GM13976 (cell line): ENCODE data around the gene FCN1.

Experiments used
- DNase-seq: peaks from one replicate; pipeline ENCODE4 v3.0.0; 2012; ENCODE audit warnings: low spot score
- in situ Hi-C: fragments of 300-500 bp; cut with MboI; formaldehyde crosslinking; loops from one replicate; pipeline ENCODE4 v1.12.0; 2022; ENCODE audit warnings: low sequenced_read_pairs, mixed read lengths, inconsistent platforms; ENCODE audit not compliant: unreplicated experiment
- TF ChIP-seq, protein P1 (sequence below): IDR thresholded peaks from 2 replicates; pipeline ENCODE4 v1.5.1; 2012; ENCODE audit warnings: borderline replicate concordance, mild to moderate bottlenecking; ENCODE audit not compliant: insufficient read depth; ENCODE audit errors: extremely low read depth, missing control alignments, control extremely low read depth

FCN1 gene

DNA sequence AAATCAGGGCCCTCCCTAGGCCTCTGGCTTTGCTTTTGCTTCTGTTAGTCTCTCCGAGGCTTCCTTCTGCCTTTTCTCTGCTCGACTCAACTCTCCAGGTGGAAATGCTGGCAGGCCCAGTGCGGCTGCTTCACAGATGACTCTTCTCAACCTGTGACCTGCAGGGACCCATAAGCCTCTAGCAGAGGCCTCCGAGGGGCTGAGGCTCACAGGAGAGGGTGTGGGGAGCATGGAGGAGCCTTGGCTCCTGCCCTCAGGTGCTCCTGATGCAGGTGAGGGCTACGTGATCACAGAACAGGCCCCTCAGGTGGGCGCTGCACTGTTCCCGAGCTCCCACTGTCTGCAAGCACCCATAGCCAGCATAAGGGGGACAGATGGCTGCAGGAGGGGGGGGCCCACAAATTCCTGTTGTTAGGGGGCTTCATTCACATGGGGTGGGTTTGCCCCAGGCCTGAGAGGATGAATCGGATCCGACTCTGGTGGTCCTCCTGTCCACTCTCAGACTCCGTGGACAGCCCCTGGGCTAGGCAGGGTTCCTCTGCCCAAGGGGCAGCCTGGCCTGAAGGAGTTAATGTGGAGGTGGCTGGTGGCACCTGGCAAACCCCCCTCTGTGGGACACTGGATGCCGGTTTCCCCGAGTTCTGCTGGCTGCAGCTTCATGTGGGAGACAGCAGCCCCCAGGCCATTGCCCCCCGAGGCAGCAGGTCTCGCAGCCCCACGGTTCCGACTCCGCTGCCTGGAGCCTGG, 48.0 kb downstream of the FCN1 start:
- TF ChIP-seq, protein P1, sequence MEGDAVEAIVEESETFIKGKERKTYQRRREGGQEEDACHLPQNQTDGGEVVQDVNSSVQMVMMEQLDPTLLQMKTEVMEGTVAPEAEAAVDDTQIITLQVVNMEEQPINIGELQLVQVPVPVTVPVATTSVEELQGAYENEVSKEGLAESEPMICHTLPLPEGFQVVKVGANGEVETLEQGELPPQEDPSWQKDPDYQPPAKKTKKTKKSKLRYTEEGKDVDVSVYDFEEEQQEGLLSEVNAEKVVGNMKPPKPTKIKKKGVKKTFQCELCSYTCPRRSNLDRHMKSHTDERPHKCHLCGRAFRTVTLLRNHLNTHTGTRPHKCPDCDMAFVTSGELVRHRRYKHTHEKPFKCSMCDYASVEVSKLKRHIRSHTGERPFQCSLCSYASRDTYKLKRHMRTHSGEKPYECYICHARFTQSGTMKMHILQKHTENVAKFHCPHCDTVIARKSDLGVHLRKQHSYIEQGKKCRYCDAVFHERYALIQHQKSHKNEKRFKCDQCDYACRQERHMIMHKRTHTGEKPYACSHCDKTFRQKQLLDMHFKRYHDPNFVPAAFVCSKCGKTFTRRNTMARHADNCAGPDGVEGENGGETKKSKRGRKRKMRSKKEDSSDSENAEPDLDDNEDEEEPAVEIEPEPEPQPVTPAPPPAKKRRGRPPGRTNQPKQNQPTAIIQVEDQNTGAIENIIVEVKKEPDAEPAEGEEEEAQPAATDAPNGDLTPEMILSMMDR: no peak
- in situ Hi-C loops: no loop called here
- no peak for DNase-seq

DNA sequence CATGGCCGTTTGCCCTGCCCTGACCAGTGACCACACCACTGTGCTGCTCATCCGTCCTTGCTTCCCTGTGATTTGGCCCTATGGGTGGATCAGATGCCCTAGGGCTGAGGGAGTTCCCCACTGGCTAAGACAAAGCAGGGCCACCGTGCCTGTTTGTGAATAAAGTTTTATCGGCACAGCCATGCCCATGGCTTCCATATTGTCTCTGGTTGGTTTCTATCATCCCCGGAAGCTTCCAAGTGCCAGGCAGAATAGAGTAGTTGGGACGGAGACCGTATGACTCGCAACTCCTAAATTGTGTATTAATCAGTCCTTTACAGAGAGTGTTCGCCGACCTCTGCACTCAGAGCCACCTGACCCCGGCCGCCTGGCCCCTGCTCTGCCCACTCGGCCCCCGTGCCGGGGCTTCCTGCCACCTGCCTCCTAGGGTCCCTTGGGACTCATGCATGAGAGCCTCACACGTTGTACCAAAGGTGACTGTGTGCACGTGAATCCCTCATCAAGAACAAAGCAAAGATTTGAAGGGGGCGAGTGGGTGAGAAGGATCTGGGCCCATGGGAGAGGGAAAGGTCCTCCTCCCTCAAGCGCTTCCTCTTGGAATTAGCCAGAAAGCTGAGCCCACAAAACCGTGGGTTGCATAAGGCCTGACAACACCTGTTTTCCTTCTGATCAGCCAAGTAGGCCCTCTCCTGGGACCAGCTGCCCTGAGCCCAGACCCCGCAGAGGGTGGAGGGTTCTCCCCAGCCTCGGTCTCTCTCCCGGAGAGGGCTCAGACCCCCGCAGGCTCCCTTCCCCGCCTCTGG, 48.8 kb downstream of the FCN1 start:
- TF ChIP-seq, protein P1: no peak
- in situ Hi-C loops: no loop called here
- no peak for DNase-seq

DNA sequence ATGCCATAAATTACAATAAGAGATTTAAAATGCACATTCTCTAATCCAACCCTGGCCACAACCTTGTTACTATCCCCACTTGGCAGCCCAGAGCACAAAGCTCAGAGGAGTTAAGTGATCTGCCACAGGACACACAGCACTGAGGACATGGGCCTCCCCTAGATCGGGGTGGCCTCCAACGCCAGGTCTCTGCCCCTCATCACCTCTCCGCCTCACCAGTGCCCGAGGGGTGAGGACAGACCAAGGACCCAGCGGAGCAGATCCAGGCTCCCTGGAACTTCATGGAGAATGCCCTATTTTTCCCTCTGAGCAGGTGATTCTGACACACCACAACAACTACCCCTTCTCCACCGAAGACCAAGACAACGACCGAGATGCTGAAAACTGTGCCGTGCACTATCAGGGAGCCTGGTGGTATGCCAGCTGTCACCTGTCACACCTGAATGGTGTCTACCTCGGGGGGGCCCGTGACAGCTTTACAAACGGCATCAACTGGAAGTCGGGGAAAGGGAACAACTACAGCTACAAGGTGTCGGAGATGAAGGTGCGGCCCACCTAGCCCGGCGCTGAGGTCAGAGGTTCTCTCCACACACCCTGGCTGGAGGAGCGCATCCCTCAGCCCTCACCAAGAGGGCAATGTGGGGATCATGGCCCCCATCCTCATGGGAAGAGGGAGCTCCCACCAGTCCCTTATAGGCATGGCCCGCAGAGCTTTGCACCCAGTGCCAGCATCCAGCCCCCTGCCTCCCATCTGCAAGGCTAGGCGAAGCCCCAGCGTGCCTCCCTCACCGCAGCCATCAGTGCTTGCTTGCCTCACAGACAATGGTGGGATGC, 49.6 kb downstream of the FCN1 start:
- TF ChIP-seq, protein P1: no peak
- in situ Hi-C loops: no loop called here

DNA sequence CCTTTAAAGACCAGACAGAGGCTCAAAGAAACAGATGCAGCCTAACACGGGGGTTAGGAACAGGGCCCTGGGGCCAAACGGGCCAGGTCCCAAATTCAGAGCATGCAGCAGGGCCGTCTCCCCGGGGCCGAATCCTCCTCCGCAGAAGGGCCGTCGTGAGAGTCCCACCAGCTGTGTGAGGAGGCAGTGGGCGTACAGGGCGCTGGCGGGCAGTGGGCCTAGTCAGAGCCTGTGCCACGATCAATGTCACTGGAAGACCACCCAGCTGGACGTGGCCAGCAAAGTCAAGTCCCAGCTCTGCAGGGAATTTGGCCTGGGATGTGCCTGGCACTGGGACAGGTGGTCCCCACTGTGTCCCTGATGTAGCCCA, 52.9 kb downstream of the FCN1 start:
- no peak for DNase-seq
- TF ChIP-seq, protein P1: no peak
- in situ Hi-C loops: no loop called here

More for the DNA sequence above, 49.6 kb downstream of the FCN1 start:
- no peak for DNase-seq

DNA sequence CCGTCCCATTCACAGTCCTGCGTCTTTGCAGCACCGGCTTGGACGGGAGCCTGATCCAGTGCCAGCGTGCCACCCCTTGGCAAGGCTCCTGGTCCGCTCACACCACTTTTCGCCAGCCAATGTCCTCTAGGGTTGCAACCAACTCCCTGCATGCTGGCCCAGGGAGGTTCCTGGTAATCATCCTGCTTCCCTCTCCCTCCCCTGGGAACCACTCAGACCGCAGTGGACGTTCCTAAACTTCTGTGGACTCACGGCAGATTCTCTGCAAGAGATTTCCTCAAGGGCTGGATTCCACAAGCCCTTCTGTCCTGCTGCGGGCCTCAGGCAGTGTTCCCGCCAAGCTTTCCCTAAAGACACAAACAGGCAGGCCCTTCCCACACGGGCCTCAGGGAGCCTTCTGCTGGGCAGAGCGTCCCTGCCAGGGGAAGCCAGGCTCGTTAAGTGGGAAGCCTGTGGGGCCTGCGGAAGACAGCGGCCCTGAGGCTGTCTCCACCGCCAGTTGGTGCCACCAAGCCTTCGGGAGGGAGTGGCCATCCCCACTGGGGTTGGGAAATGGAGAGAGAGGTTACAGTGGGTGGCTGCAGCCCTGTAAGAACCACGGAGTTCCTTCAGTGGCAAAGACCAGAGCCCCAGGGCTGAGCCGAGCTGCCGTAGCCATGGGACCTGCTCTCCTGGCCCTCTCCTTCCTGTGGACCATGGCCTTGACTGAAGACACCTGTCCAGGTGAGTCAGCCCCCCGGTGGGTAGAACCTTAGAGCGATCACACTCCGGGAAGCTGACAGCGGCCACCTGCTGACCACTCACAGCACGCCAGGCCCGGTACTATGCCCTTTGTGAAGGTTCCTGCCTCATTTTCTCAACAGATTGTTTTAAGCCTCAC, 53.5 kb downstream of the FCN1 start:
- TF ChIP-seq, protein P1: no peak
- DNase-seq: no peak
- in situ Hi-C loops: no loop called here

DNA sequence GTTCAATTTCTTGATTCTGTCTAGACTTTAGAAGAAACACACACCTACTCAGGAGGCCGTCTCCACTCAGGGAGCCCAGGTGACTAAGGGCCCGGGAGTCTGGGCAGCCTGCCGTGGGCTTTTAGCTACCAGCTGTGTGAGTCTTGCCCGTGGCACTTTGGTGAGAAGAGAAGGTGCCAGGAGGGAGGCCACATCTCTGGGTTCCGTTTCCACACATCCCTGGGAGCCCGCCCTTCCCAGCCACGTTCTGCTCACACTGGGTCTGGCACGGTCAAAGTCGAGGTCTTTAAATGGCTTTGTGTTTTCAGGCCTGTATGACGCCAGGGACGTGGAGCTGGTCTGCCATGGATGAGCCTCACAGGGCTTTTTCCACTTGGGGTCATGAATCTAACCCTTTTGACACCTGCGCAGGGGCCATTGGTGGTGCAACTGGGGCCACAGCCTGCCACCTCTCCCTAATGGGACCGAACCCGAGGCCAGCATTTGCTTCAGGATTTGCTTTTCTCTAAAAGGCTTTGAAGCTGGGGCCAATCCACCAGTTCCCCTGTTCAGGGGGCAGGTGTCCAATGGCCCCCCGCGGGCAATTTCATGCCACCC, 54.3 kb downstream of the FCN1 start:
- DNase-seq: no peak
- TF ChIP-seq, protein P1: no peak
- in situ Hi-C loops: no loop called here
